Transverse colon (tissue), 4 donors: ENCODE results near the gene TMC2. TPM values are rescaled to one million over a fixed set of nuclear protein-coding genes. Genes with fewer than 3 reads are reported as not detected.

Source experiments
- DNase-seq: peaks from one replicate; pipeline ENCODE4 v3.0.0-alpha.2; 2019
- H3K27ac ChIP-seq, 4 donors: fragments of 200-600 bp; sonication (generic); 2 replicates each; pipeline ENCODE4 v1.5.1; 2016 to 2018; ENCODE audit warnings: inconsistent platforms in 4 of 4
- H3K27me3 ChIP-seq: fragments of 200-600 bp; sonication (generic); 2 replicates; pipeline ENCODE4 v1.5.1; 2017; ENCODE audit warnings: inconsistent platforms
- H3K36me3 ChIP-seq, 4 donors: fragments of 200-600 bp; sonication (generic); 2 replicates each; pipeline ENCODE4 v1.5.1; 2017 to 2019; ENCODE audit warnings: inconsistent platforms in 4 of 4
- H3K4me1 ChIP-seq, 4 donors: fragments of 200-600 bp; sonication (generic); 2 replicates each; pipeline ENCODE4 v1.5.1; 2017 to 2020; ENCODE audit warnings: inconsistent platforms in 4 of 4
- H3K4me3 ChIP-seq, 4 donors: fragments of 200-600 bp; sonication (generic); 1 replicate in 1 of 4; 2 replicates in 3 of 4; pipeline versions ENCODE4 v1.5.1 to v1.6.1; 2017 to 2019; ENCODE audit warnings: inconsistent platforms in 4 of 4
- H3K9me3 ChIP-seq, 2 donors: fragments of 200-600 bp; sonication (generic); 2 replicates each; pipeline ENCODE4 v1.5.1; 2017 to 2019; ENCODE audit warnings: inconsistent platforms in 2 of 2
- CTCF ChIP-seq, 5 experiments: fragments of 200-600 bp in 3 of 5; fragments of 450-650 bp in 2 of 5; sonication (generic) in 3 of 5; IDR thresholded peaks; 1 replicate in 2 of 5; 2 replicates in 3 of 5; pipeline ENCODE4 v1.5.1; 2016 to 2017; ENCODE audit warnings: antibody characterized with exemption in 5 of 5, inconsistent platforms in 3 of 5, mild to moderate bottlenecking in 2 of 5, moderate library complexity in 1 of 5
- EP300 ChIP-seq: sonication (generic); formaldehyde crosslinking; IDR thresholded peaks from one replicate; pipeline ENCODE4 v1.6.1; 2017; ENCODE audit warnings: antibody characterized with exemption, low read depth
- POLR2A ChIP-seq: fragments of 450-650 bp; IDR thresholded peaks from one replicate; pipeline ENCODE4 v1.6.1; 2016; ENCODE audit warnings: antibody characterized with exemption, mild to moderate bottlenecking, moderate library complexity
- POLR2AphosphoS5 ChIP-seq, 3 donors: sonication (generic); formaldehyde crosslinking; IDR thresholded peaks; one replicate each; pipeline ENCODE4 v1.6.1; 2016; ENCODE audit warnings: antibody characterized with exemption in 3 of 3
- WGBS, 2 donors: methylation state at CpG; one replicate each; pipeline ENCODE4 v1.1.5; 2018; ENCODE audit warnings: low coverage in 1 of 2; 5-methylcytosine and 5-hydroxymethylcytosine counted together
- in situ Hi-C, 4 donors: fragments of 200-750 bp; cut with MboI; loops; one replicate each; pipeline versions ENCODE4 v1.15.0 to v1.15.1; 2017; ENCODE audit warnings: low sequenced_read_pairs in 3 of 4, low pct_ligation_motif_present in 1 of 4, low pct_unique_long_range_greater_than_20kb in 1 of 4
- intact Hi-C: fragments of 100-400 bp; cut with DNase I; formaldehyde crosslinking; loops from one replicate; pipeline ENCODE4 v1.15.1; 2023; ENCODE audit warnings: low total_unique reads
- total RNA-seq, 4 donors: library from RNA; depleted of rRNA; stranded (reverse); fragments of >200 nt; gene quantifications; one replicate each; pipeline ENCODE4 v1.1.0, GENCODE V29; 2016

The TMC2 gene
- total RNA-seq, 4 donors from 2014 or later: not detected

GRCh38 chr20:2507875-2508630 is 28.3 kb upstream of the TMC2 start:
- Histone ChIP-seq H3K27me3 (no peaks in the 10 kb centered on the region), H3K27ac (peak overlapping the region; percentile 80 to 84 (median 82)), H3K4me3 (peak overlapping the region; percentile 64 to 80 (median 75)), H3K9me3 (no peaks in the 10 kb centered on the region), H3K4me1 (peaks cover 0 to 15% (median 11%) of the 10 kb centered on the region in 4 donors), H3K36me3 (no peaks in the 10 kb centered on the region)
- in situ Hi-C loops: no loop called here
- TF ChIP-seq POLR2A: no peak
- no peak for TF ChIP-seq EP300
- TF ChIP-seq CTCF (IDR thresholded peaks at IDR 0.05): no peak
- TF ChIP-seq POLR2AphosphoS5 (IDR thresholded peaks at IDR 0.05): no peak
- peak; percentile 23 for DNase-seq
- WGBS, 2 donors: 9 to 25% methylated on average over 7 to 22 of the region's 22 CpGs
- intact Hi-C loops: no loop called here

GRCh38 chr20:2508631-2509467 is 27.5 kb upstream of the TMC2 start, which contains the start of gene ZNF343:
ZNF343 (minus strand) TSS chr20:2508915; CDS start chr20:2493895, 15,020 bp downstream.
- in situ Hi-C loops: no loop called here

GRCh38 chr20:2509468-2509781 is 26.9 kb upstream of the TMC2 start:
- peaks cover 0 to 15% (median 11%) of the 10 kb centered on the region in 4 donors for H3K4me1 ChIP-seq
- H3K27ac ChIP-seq: peak overlapping the region; percentile 80 to 84 (median 82)
- DNase-seq: no peak
- H3K9me3 ChIP-seq: no peaks in the 10 kb centered on the region
- H3K4me3 ChIP-seq: peak overlapping the region; percentile 64 to 80 (median 75)
- TF ChIP-seq POLR2AphosphoS5 (IDR thresholded peaks at IDR 0.05): no peak
- TF ChIP-seq CTCF (IDR thresholded peaks at IDR 0.05): no peak
- no peak for TF ChIP-seq EP300
- TF ChIP-seq POLR2A: no peak
- in situ Hi-C loops (no loop called here), intact Hi-C loops (no loop called here)
- 65 to 76% methylated on average over 7 to 9 of the region's 9 CpGs for WGBS, 2 donors
- H3K36me3 ChIP-seq: no peaks in the 10 kb centered on the region
- peaks cover 5% of the 10 kb centered on the region for H3K27me3 ChIP-seq

More at GRCh38 chr20:2508631-2509467, 27.5 kb upstream of the TMC2 start, which contains the start of gene ZNF343:
- H3K4me1 ChIP-seq: peaks cover 0 to 15% (median 11%) of the 10 kb centered on the region in 4 donors
- no peaks in the 10 kb centered on the region for H3K9me3 ChIP-seq
- H3K27ac ChIP-seq: peak within 1 kb of the TSS; percentile 80 to 84 (median 82)
- 2% methylated on average over 49 of the region's 53 CpGs; no CpG with 5 or more reads in 1 of the 2 donors for WGBS, 2 donors
- intact Hi-C loops: no loop called here
- TF ChIP-seq EP300 (no peak), CTCF (IDR thresholded peaks at IDR 0.05) (peak in 2 of 5 experiments; percentile 22 to 25), POLR2AphosphoS5 (IDR thresholded peaks at IDR 0.05) (peak; percentile 59 to 67 (median 61)), POLR2A (peak; percentile 58)
- H3K4me3 ChIP-seq: peak within 1 kb of the TSS; percentile 64 to 80 (median 75)
- DNase-seq: peak; percentile 83
- H3K36me3 ChIP-seq: no peaks in the 10 kb centered on the region
- peaks cover 3% of the 10 kb centered on the region for H3K27me3 ChIP-seq

GRCh38 chr20:2509794-2510193 is 26.6 kb upstream of the TMC2 start:
- in situ Hi-C loops (loop anchor here in 1 of 4 donors (10.0 kb wide), 1 partner anchor 145 kb away; the partner anchor contains the start of gene NOP56), intact Hi-C loops (no loop called here)
- no peak for DNase-seq
- Histone ChIP-seq H3K9me3 (no peaks in the 10 kb centered on the region), H3K27me3 (peaks cover 5% of the 10 kb centered on the region), H3K27ac (no peak overlapping the region), H3K4me1 (peaks cover 0 to 15% (median 11%) of the 10 kb centered on the region in 4 donors), H3K36me3 (no peaks in the 10 kb centered on the region), H3K4me3 (no peak overlapping the region)
- TF ChIP-seq POLR2AphosphoS5 (IDR thresholded peaks at IDR 0.05) (no peak), CTCF (IDR thresholded peaks at IDR 0.05) (no peak), EP300 (no peak), POLR2A (no peak)
- 89 to 94% methylated on average over 3 of the region's 3 CpGs for WGBS, 2 donors
